Sigmoid colon (tissue), 4 donors: ENCODE data around the gene SNX5.

Experiments used
- POLR2A ChIP-seq, 2 donors: fragments of 450-650 bp; IDR thresholded peaks; one replicate each; pipeline ENCODE4 v1.6.1; 2016; ENCODE audit warnings: antibody characterized with exemption in 2 of 2, mild to moderate bottlenecking in 2 of 2, moderate library complexity in 2 of 2
- POLR2AphosphoS5 ChIP-seq, 4 donors: sonication (generic); formaldehyde crosslinking; IDR thresholded peaks; one replicate each; pipeline ENCODE4 v1.6.1; 2017; ENCODE audit warnings: antibody characterized with exemption in 4 of 4
- TF ChIP-seq, protein P1 (sequence below), 4 experiments: fragments of 450-650 bp in 3 of 4; fragments of 200-600 bp in 1 of 4; IDR thresholded peaks; one replicate each; pipeline ENCODE4 v1.5.1; 2016 to 2019; ENCODE audit warnings: antibody characterized with exemption in 4 of 4, mild to moderate bottlenecking in 3 of 4, moderate library complexity in 2 of 4

DNA sequence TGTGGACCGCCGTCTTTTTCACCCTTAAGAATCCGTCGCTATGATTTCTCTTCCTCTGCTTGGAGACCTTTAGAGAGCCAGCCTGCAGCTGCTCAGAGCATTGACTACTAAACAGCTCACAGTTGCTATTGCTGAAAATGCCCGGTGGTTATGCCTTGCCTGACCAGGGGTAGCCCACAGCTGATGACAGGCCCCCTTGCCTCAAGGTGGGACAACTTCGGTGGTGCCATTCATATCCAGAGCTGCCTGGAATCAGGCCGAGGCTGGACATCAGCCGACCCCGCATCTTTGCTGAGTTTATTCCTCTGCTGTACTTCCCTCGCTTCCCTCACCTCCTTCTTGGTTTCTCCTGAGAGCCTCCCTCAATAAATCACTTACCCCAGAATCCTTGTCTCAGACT lies 49.5 kb upstream of the SNX5 start:
- TF ChIP-seq, protein P1, sequence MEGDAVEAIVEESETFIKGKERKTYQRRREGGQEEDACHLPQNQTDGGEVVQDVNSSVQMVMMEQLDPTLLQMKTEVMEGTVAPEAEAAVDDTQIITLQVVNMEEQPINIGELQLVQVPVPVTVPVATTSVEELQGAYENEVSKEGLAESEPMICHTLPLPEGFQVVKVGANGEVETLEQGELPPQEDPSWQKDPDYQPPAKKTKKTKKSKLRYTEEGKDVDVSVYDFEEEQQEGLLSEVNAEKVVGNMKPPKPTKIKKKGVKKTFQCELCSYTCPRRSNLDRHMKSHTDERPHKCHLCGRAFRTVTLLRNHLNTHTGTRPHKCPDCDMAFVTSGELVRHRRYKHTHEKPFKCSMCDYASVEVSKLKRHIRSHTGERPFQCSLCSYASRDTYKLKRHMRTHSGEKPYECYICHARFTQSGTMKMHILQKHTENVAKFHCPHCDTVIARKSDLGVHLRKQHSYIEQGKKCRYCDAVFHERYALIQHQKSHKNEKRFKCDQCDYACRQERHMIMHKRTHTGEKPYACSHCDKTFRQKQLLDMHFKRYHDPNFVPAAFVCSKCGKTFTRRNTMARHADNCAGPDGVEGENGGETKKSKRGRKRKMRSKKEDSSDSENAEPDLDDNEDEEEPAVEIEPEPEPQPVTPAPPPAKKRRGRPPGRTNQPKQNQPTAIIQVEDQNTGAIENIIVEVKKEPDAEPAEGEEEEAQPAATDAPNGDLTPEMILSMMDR (IDR thresholded peaks at IDR 0.05) = no peak
- no peak for TF ChIP-seq POLR2A (IDR thresholded peaks at IDR 0.05)
- TF ChIP-seq POLR2AphosphoS5 (IDR thresholded peaks at IDR 0.05) = no peak
